Tibial nerve (tissue), 4 donors: ENCODE data around the gene BACH2.
A peak's percentile ranks its signal among the peaks of the same experiment; 100 is the strongest.

ENCODE experiments used
- CTCF ChIP-seq, 5 experiments: fragments of 200-600 bp in 3 of 5; fragments of 450-650 bp in 2 of 5; sonication (generic) in 3 of 5; IDR thresholded peaks; one replicate each; pipeline ENCODE4 v1.5.1; 2016 to 2019; ENCODE audit warnings: antibody characterized with exemption in 5 of 5, mild to moderate bottlenecking in 3 of 5, moderate library complexity in 2 of 5
- EP300 ChIP-seq, 2 donors: sonication (generic); formaldehyde crosslinking; IDR thresholded peaks; one replicate each; pipeline ENCODE4 v1.6.1; 2017; ENCODE audit warnings: antibody characterized with exemption in 2 of 2, mild to moderate bottlenecking in 1 of 2
- POLR2A ChIP-seq, 2 donors: fragments of 450-650 bp; IDR thresholded peaks; one replicate each; pipeline ENCODE4 v1.6.1; 2017; ENCODE audit warnings: antibody characterized with exemption in 2 of 2, mild to moderate bottlenecking in 2 of 2, moderate library complexity in 2 of 2

GRCh38 chr6:90219209-90219985 lies 77.2 kb downstream of the BACH2 start:
- TF ChIP-seq CTCF (IDR thresholded peaks at IDR 0.05) (no peak), EP300 (IDR thresholded peaks at IDR 0.05) (peak in 1 of 2 donors; percentile 11), POLR2A (IDR thresholded peaks at IDR 0.05) (no peak)
